ENCODE results near the gene PDCL3. TPM values are rescaled to one million over a fixed set of nuclear protein-coding genes. Genes with fewer than 3 reads are reported as not detected.

Gene PDCL3
- polyA plus RNA-seq, 1 donor (not counting 4 experiments of a cell fraction or from before 2014, with no cell fraction given) = 42.2 TPM

DNA sequence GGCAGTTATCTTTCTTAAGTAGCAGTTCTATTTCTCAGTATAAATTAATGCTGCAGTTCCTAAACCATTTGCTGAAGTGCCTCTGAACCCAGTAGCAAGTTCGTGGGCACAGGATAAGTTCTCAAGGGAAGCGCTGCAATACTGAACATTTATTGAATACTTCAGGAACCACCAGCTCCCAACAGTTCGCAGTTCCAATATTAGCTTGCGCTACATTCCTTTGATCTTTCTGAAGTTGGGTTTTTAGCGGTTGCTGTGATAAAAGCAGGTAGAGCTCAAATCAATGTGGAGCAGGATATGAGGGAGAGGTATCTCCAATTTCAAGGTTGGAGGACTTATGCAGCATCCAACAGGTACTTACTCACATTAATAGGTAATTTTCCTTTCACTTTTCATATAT, 33.7 kb downstream of the PDCL3 start:
- dilution Hi-C loops (cut with MboI; ENCODE audit: extremely low pct_ligation_motif_present, low sequenced_read_pairs) = no loop called here
- FAIRE-seq = no peak

GRCh38 chr2:100599566-100599965, 36.8 kb downstream of the PDCL3 start:
- Histone ChIP-seq H3K27ac (ENCODE audit: control insufficient read depth, insufficient read depth, low read length) (no peak overlapping the region), H2AFZ (ENCODE audit: control insufficient read depth, low read length) (no peak overlapping the region), H3K4me3 (ENCODE audit: control insufficient read depth in 2 of 3, extremely low read depth in 1 of 3, insufficient read depth in 2 of 3, low read depth in 1 of 3, low read length in 3 of 3) (no peak overlapping the region), H3K36me3 (ENCODE audit: control insufficient read depth in 2 of 2, extremely low read depth in 1 of 2, insufficient read depth in 2 of 2, low read length in 2 of 2) (no peaks in the 10 kb centered on the region), H3K9me1 (ENCODE audit: control insufficient read depth, extremely low read depth, insufficient read depth, low read length) (no peaks in the 10 kb centered on the region), H3K4me2 (ENCODE audit: control insufficient read depth, extremely low read depth, insufficient read depth, low read depth, low read length) (no peak overlapping the region), H3K4me1 (ENCODE audit: control insufficient read depth, extremely low read depth, insufficient read depth, low read length) (no peaks in the 10 kb centered on the region), H3K9ac (ENCODE audit: control insufficient read depth, extremely low read depth, insufficient read depth, low read length) (no peak overlapping the region), H3K27me3 (ENCODE audit: control insufficient read depth, extremely low read depth, insufficient read depth, low read length) (no peaks in the 10 kb centered on the region), H4K20me1 (ENCODE audit: control insufficient read depth, extremely low read depth, insufficient read depth, low read length) (no peaks in the 10 kb centered on the region), H3K9me3 (ENCODE audit: control insufficient read depth, low read depth, low read length) (no peaks in the 10 kb centered on the region), H3K79me2 (ENCODE audit: control insufficient read depth, insufficient read depth, low read length) (no peaks in the 10 kb centered on the region)
- dilution Hi-C loops (cut with MboI; ENCODE audit: extremely low pct_ligation_motif_present, low sequenced_read_pairs) = no loop called here
- TF ChIP-seq EZH2 (IDR thresholded peaks at IDR 0.05; ENCODE audit: low read length) = no peak
- TF ChIP-seq, protein P1, sequence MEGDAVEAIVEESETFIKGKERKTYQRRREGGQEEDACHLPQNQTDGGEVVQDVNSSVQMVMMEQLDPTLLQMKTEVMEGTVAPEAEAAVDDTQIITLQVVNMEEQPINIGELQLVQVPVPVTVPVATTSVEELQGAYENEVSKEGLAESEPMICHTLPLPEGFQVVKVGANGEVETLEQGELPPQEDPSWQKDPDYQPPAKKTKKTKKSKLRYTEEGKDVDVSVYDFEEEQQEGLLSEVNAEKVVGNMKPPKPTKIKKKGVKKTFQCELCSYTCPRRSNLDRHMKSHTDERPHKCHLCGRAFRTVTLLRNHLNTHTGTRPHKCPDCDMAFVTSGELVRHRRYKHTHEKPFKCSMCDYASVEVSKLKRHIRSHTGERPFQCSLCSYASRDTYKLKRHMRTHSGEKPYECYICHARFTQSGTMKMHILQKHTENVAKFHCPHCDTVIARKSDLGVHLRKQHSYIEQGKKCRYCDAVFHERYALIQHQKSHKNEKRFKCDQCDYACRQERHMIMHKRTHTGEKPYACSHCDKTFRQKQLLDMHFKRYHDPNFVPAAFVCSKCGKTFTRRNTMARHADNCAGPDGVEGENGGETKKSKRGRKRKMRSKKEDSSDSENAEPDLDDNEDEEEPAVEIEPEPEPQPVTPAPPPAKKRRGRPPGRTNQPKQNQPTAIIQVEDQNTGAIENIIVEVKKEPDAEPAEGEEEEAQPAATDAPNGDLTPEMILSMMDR (optimal IDR thresholded peaks at IDR 0.05 in 1 of 3, IDR thresholded peaks at IDR 0.05 in 1 of 3, conservative IDR thresholded peaks at IDR 0.05 in 1 of 3; ENCODE audit: extremely low read depth in 1 of 3, insufficient read depth in 2 of 3, low read length in 3 of 3) = no peak
- no peak for FAIRE-seq
- DNase-seq (ENCODE audit: low read depth, low spot score) = no peak

More for the DNA sequence above, 33.7 kb downstream of the PDCL3 start:
- H3K9ac ChIP-seq (ENCODE audit: control insufficient read depth, extremely low read depth, insufficient read depth, low read length) = no peak overlapping the region
- H3K4me2 ChIP-seq (ENCODE audit: control insufficient read depth, extremely low read depth, insufficient read depth, low read depth, low read length) = no peak overlapping the region
- H3K9me1 ChIP-seq (ENCODE audit: control insufficient read depth, extremely low read depth, insufficient read depth, low read length) = no peaks in the 10 kb centered on the region
- H3K4me3 ChIP-seq (ENCODE audit: control insufficient read depth in 2 of 3, extremely low read depth in 1 of 3, insufficient read depth in 2 of 3, low read depth in 1 of 3, low read length in 3 of 3) = no peak overlapping the region
- no peak overlapping the region for H2AFZ ChIP-seq (ENCODE audit: control insufficient read depth, low read length)
- H3K27me3 ChIP-seq (ENCODE audit: control insufficient read depth, extremely low read depth, insufficient read depth, low read length) = no peaks in the 10 kb centered on the region
- DNase-seq (ENCODE audit: low read depth, low spot score) = no peak
- TF ChIP-seq, protein P1 (optimal IDR thresholded peaks at IDR 0.05 in 1 of 3, IDR thresholded peaks at IDR 0.05 in 1 of 3, conservative IDR thresholded peaks at IDR 0.05 in 1 of 3; ENCODE audit: extremely low read depth in 1 of 3, insufficient read depth in 2 of 3, low read length in 3 of 3) = no peak
- TF ChIP-seq EZH2 (IDR thresholded peaks at IDR 0.05; ENCODE audit: low read length) = no peak
- H3K36me3 ChIP-seq (ENCODE audit: control insufficient read depth in 2 of 2, extremely low read depth in 1 of 2, insufficient read depth in 2 of 2, low read length in 2 of 2) = no peaks in the 10 kb centered on the region
- H3K27ac ChIP-seq (ENCODE audit: control insufficient read depth, insufficient read depth, low read length) = no peak overlapping the region
- no peaks in the 10 kb centered on the region for H4K20me1 ChIP-seq (ENCODE audit: control insufficient read depth, extremely low read depth, insufficient read depth, low read length)
- no peaks in the 10 kb centered on the region for H3K79me2 ChIP-seq (ENCODE audit: control insufficient read depth, insufficient read depth, low read length)
- H3K4me1 ChIP-seq (ENCODE audit: control insufficient read depth, extremely low read depth, insufficient read depth, low read length) = no peaks in the 10 kb centered on the region
- H3K9me3 ChIP-seq (ENCODE audit: control insufficient read depth, low read depth, low read length) = no peaks in the 10 kb centered on the region

Measured in keratinocyte (primary cell).